ENCODE measurements around the gene ZNF786. TPM values are rescaled to one million over a fixed set of nuclear protein-coding genes. Genes with fewer than 3 reads are reported as not detected.
A peak's percentile ranks its signal among the peaks of the same experiment; 100 is the strongest.

ZNF786 gene
- polyA plus RNA-seq, 3 donors = 0.84 to 2.6 (median 1.2) TPM

GRCh38 chr7:149074116-149074885 is 16.2 kb downstream of the ZNF786 start:
- peak overlapping the region; percentile 21 to 75 (median 61) for H3K27ac Mint-ChIP-seq
- no peak overlapping the region for H3K4me2 ChIP-seq (replicated peaks; ENCODE audit: extremely low read depth, low read length, poor library complexity, severe bottlenecking)

GRCh38 chr7:149072438-149072775 is 18.1 kb downstream of the ZNF786 start:
- intact Hi-C loops (cut with micrococcal nuclease) = no loop called here
- Histone ChIP-seq H3K27ac (ENCODE audit: low read depth in 1 of 2, low read length in 2 of 2) (no peak overlapping the region), H3K9me3 (replicated peaks in 1 of 2; ENCODE audit: control insufficient read depth in 1 of 2, insufficient read depth in 1 of 2, low read length in 2 of 2) (no peaks in the 10 kb centered on the region), H3K4me3 (replicated peaks in 1 of 3; ENCODE audit: low read depth in 2 of 3, low read length in 3 of 3) (no peak overlapping the region), H3K9ac (ENCODE audit: insufficient read depth, low read length, poor library complexity, severe bottlenecking) (no peak overlapping the region), H3K27me3 (ENCODE audit: control insufficient read depth in 2 of 2, insufficient read depth in 2 of 2, low read length in 2 of 2) (no peaks in the 10 kb centered on the region), H3K4me2 (replicated peaks; ENCODE audit: extremely low read depth, low read length, poor library complexity, severe bottlenecking) (no peak overlapping the region), H3K4me1 (ENCODE audit: control insufficient read depth in 1 of 2, insufficient read depth in 2 of 2, low read length in 2 of 2) (peaks cover 7 to 11% of the 10 kb centered on the region in 2 donors), H2AFZ (ENCODE audit: insufficient read depth, low read depth, low read length, poor library complexity, severe bottlenecking) (no peak overlapping the region), H3K36me3 (replicated peaks in 1 of 2; ENCODE audit: control insufficient read depth in 1 of 2, insufficient read depth in 2 of 2, low read length in 2 of 2) (peaks cover 32 to 50% of the 10 kb centered on the region in 2 donors), H4K20me1 (ENCODE audit: insufficient read depth, low read length) (no peaks in the 10 kb centered on the region), H3K79me2 (ENCODE audit: insufficient read depth, low read length) (no peaks in the 10 kb centered on the region)
- no peak for TF ChIP-seq CTCF (IDR thresholded peaks at IDR 0.05)
- DNase-seq = no peak
- Mint-ChIP-seq H3K4me1 (peaks cover 9% of the 10 kb centered on the region), H3K4me3 (no peak overlapping the region), H3K27ac (peak overlapping the region in 3 of 7 donors; percentile 18 to 61 (median 27)), H3K36me3 (peaks cover 38 to 60% of the 10 kb centered on the region in 2 donors), H3K9me3 (peaks cover 0 to 4% (median 0%) of the 10 kb centered on the region in 7 donors), H3K27me3 (ENCODE audit: low read depth in 3 of 3) (peaks cover 0 to under 1% (median 0%) of the 10 kb centered on the region in 3 donors)
- 89% methylated on average over 2 of the region's 4 CpGs for WGBS (ENCODE audit: insufficient coverage)

More at GRCh38 chr7:149074116-149074885, 16.2 kb downstream of the ZNF786 start:
- no peak for DNase-seq
- H3K36me3 ChIP-seq (replicated peaks in 1 of 2; ENCODE audit: control insufficient read depth in 1 of 2, insufficient read depth in 2 of 2, low read length in 2 of 2) = peaks cover 34 to 44% of the 10 kb centered on the region in 2 donors
- no peak overlapping the region for H3K4me3 ChIP-seq (replicated peaks in 1 of 3; ENCODE audit: low read depth in 2 of 3, low read length in 3 of 3)
- WGBS (ENCODE audit: insufficient coverage) = 13% methylated on average over 1 of the region's 3 CpGs
- no peak overlapping the region for H3K9ac ChIP-seq (ENCODE audit: insufficient read depth, low read length, poor library complexity, severe bottlenecking)
- no peaks in the 10 kb centered on the region for H3K9me3 ChIP-seq (replicated peaks in 1 of 2; ENCODE audit: control insufficient read depth in 1 of 2, insufficient read depth in 1 of 2, low read length in 2 of 2)
- no peaks in the 10 kb centered on the region for H3K79me2 ChIP-seq (ENCODE audit: insufficient read depth, low read length)
- H3K4me1 ChIP-seq (ENCODE audit: control insufficient read depth in 1 of 2, insufficient read depth in 2 of 2, low read length in 2 of 2) = peaks cover 7 to 11% of the 10 kb centered on the region in 2 donors
- peak overlapping the region in 1 of 2 donors; percentile 57 for H3K27ac ChIP-seq (ENCODE audit: low read depth in 1 of 2, low read length in 2 of 2)
- Mint-ChIP-seq H3K36me3 (peaks cover 33 to 55% of the 10 kb centered on the region in 2 donors), H3K27me3 (ENCODE audit: low read depth in 3 of 3) (no peaks in the 10 kb centered on the region), H3K9me3 (peaks cover 0 to 6% (median 0%) of the 10 kb centered on the region in 7 donors), H3K4me1 (peaks cover 9% of the 10 kb centered on the region), H3K4me3 (no peak overlapping the region)
- TF ChIP-seq CTCF (IDR thresholded peaks at IDR 0.05) = no peak
- H3K27me3 ChIP-seq (ENCODE audit: control insufficient read depth in 2 of 2, insufficient read depth in 2 of 2, low read length in 2 of 2) = no peaks in the 10 kb centered on the region
- intact Hi-C loops (cut with micrococcal nuclease) = no loop called here
- no peak overlapping the region for H2AFZ ChIP-seq (ENCODE audit: insufficient read depth, low read depth, low read length, poor library complexity, severe bottlenecking)
- H4K20me1 ChIP-seq (ENCODE audit: insufficient read depth, low read length) = no peaks in the 10 kb centered on the region
